Coronary artery (tissue), 2 donors: ENCODE data around the gene AATF.
"Not testable (repeated sequence)": the region's sequence is repeated elsewhere in the genome, so short reads cannot be mapped to it uniquely, and the experiment has no call there.

ENCODE experiments used
- DNase-seq: peaks from one replicate; pipeline ENCODE4 v3.0.0-alpha.2; 2017; ENCODE audit warnings: low spot score
- H3K27ac ChIP-seq, 2 donors: fragments of 200-600 bp; sonication (generic); one replicate each; pipeline ENCODE4 v1.5.1; 2016 to 2019
- H3K4me3 ChIP-seq: fragments of 200-600 bp; sonication (generic); 2 replicates; pipeline ENCODE4 v1.5.1; 2016; ENCODE audit warnings: mild to moderate bottlenecking, moderate library complexity
- CTCF ChIP-seq: fragments of 200-600 bp; sonication (generic); IDR thresholded peaks from one replicate; pipeline ENCODE4 v1.5.1; 2019; ENCODE audit warnings: antibody characterized with exemption

The AATF gene

DNA sequence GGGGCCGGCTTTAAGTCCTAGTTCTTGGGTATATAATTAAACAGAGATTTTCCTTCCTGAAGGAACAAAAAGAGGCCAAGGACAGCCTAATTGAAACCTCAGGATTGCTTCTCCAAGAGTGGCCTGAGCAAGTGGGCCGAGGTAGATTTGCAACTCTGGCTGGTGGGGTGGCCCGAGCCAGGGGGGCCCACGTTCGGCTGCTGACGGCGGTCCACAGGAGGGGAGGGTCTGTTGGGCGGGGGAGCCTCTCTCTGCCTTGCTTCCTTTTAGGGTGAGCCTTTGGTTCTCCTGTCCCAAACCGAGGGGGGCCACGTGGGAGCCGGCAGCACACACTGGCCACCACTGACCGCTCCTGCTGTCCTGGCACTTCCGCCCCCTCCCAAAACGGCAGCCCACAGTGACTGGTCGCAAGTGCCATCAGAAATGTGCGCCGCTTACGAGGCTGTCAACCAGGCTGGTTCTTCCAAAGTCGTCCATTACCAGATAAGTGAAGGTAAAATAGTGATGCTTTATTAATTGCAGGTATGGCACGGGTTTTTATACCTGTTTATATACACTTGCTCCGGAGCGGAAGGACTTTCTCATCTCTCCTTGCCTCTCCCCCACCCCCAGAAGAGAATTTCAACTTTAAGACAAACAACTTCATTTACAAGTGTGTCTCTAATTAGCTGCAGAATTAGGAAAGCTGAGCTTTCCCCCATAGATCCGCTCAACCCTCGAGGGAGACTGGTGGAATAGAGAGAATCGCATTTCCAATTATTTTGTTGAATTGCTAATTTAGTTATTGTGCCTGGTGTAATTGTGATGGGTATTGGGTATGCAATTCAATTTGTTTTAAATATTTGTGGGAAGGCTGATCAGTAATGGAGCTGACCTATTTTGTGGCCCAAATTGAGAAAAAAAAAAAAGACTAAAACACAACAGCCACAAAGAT, 117.8 kb downstream of the AATF start:
- no peak for TF ChIP-seq CTCF
- DNase-seq, result no peak

DNA sequence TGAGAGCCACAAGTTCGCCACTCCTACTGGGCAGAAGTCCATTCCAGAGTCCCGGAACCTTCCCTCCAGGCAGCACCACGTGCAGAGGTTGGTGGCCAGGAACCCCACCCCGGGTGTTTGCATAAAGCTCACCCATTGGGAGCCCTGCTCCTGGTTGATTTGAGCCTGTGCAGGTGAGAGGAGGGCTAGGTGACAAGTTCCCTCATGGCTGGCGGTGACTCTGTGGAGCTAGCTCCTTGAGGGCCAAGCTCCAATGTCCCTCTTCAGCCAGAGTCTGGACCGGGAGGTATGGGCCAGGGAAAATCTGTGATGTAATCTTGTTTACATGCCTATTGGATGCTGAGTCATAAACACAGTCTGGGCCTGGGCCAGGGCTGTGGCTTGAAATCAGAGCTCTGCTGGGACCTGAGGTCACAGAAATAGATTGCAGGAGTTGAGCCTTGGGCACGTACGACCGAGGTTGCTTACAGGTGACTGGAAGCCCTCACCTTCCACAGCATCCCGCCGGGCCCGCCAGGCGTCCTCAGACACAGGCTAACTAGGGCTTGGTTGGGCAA, 118.9 kb downstream of the AATF start:
- Histone ChIP-seq H3K27ac (no peak overlapping the region), H3K4me3 (no peak overlapping the region)
- TF ChIP-seq CTCF, result no peak
- DNase-seq, result no peak

More for the DNA sequence above, 117.8 kb downstream of the AATF start:
- no peak overlapping the region for H3K27ac ChIP-seq
- H3K4me3 ChIP-seq, result no peak overlapping the region

DNA sequence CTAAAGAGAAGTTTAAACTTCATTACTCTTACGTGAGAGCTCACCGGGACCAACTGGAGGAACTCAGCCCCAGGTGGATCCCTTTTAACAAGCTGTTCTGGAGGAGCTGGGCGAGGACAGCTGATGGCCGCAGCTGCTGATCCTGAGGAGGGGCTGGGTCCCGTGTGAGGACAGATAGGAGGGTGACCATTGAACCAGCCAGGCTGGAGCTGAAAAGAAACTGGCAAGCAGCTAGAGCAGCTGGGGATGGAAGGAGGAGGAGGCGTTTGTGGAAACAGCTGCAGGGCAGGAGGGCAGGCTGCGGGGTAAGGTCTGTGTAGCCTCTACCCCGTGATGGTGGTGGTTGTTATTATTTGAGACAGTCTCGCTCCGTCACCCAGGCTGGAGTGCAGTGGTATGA, 119.5 kb downstream of the AATF start:
- Histone ChIP-seq H3K4me3 (no peak overlapping the region), H3K27ac (no peak overlapping the region)
- no peak for TF ChIP-seq CTCF
- DNase-seq, result no peak

GRCh38 chr17:37069087-37069486, 120.3 kb downstream of the AATF start:
- Histone ChIP-seq H3K4me3 (no peak overlapping the region), H3K27ac (no peak overlapping the region)
- no peak for TF ChIP-seq CTCF
- no peak for DNase-seq

- DNase-seq, H3K4me3 ChIP-seq, H3K27ac ChIP-seq: not testable (repeated sequence)
Observed at GRCh38 chr17:37073464-37073863, 124.7 kb downstream of the AATF start.

GRCh38 chr17:37079065-37079708, 130.4 kb downstream of the AATF start:
- no peak overlapping the region for H3K27ac ChIP-seq
- DNase-seq, result no peak
- TF ChIP-seq CTCF, result no peak
- H3K4me3 ChIP-seq, result no peak overlapping the region

DNA sequence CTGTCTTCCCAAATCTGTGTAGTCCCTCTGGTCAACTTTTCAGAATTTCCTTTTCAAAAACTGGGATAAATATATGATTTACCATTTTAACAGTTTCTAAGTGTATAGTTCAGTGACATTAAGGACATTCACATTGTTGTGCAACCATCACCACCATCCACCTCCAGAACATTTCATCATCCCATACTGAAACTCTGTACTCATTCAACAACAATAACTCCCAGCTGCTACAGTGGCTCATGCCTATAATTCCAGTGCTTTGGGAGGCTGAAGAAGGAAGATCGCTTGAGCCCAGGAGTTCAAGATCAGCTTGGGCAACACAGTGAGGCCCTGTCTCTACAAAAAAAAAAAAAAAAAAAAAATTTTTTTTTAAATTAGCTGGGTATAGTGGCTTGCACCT, 131.0 kb downstream of the AATF start:
- no peak overlapping the region for H3K4me3 ChIP-seq
- DNase-seq, result no peak
- TF ChIP-seq CTCF, result no peak
- no peak overlapping the region for H3K27ac ChIP-seq
